ENCODE data around the gene IL10RB.
"Not testable (repeated sequence)": the region's sequence is repeated elsewhere in the genome, so short reads cannot be mapped to it uniquely, and the experiment has no call there.

Gene IL10RB

GRCh38 chr21:33240404-33240803, 25.8 kb upstream of the IL10RB start:
- DNase-seq (ENCODE audit: low read depth, low spot score), result no peak

DNA sequence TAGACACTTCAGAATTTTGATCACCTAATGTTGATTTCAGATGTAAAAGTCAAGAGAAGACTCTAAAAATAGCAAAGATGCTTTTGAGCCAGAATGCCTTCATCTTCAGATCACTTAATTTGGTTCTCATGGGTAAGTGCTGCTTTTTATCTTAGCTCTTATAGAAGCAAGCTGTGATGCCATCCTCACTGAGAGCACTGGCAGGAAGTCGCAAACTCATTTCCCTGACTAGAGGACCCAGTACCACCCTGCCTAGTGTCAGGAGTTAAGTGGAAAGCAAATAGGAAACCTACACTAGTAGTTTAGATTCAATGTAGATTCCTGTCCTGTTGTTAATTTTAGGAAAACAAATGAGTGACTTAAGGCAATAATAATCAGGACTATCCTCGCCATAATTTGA, 24.3 kb upstream of the IL10RB start:
- DNase-seq (ENCODE audit: low read depth, low spot score), result no peak

DNA sequence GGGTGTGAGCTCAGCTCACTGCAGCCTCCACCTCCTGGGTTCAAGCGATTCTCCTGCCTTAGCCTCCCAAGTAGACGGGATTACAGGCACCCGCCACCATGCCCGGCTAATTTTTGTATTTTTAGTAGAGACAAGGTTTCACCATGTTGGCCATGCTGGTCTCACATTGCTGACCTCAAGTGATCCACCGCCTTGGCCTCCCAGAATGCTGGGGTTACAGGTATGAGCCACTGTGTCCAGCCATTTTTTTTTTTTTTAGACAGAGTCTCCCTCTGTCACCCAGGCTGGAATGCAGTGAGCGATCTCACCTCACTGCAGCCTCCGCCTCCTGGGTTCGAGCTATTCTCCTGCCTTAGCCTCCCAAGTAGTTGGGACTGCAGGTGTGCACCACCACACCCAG, 23.3 kb upstream of the IL10RB start:
- not testable (repeated sequence) for DNase-seq (ENCODE audit: low read depth, low spot score)

DNA sequence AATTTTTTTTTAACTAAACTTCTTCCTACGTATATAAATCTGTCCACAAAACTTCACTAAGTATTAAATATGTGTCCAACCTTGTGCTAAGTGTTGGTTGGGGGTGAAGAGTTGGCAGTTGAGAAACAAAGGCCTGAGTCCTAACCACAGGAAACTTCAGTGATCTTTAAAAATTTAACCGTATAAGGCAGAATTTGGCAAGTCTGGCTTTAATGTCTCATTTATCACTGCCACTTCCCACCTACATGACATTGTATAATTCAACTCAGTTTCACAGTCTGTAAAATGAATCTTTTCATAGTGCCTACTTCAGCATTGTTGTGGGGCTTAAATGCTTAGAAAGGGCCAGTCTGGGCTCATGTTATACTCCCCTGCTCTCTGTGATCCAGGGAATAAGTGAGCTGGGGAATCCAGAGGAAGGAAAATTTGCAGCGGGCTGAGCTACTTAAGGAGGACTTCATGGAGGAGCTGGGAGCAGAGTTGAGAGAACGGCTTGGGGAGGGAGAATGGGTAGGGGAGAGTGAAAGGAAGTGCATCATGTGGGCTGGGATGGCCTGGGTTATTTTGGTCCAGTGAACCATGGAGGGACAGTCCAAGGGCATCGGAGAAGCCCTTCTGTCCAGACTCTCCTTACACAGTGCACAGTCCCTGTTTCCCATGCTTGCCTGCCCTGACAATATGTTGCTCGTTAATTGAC, 21.9 kb upstream of the IL10RB start:
- DNase-seq (ENCODE audit: low read depth, low spot score), result no peak

DNA sequence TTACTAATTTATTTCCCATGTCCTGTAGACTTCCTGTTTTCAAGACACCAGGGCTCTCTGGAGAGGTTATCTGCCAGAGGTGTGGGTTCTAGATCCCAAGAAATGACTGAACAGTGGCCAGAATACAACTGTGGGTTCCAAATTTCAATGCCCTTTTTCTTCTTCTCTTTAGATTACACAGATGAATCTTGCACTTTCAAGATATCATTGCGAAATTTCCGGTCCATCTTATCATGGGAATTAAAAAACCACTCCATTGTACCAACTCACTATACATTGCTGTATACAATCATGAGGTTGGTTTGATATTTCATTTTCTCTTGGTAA, 21.4 kb upstream of the IL10RB start:
- DNase-seq (ENCODE audit: low read depth, low spot score), result no peak

- peak; percentile 73 for DNase-seq (ENCODE audit: low read depth, low spot score)
These were observed 20.8 kb upstream of the IL10RB start for GRCh38 chr21:33245289-33245918.

GRCh38 chr21:33246506-33246905, 19.7 kb upstream of the IL10RB start:
- DNase-seq (ENCODE audit: low read depth, low spot score), result no peak

GRCh38 chr21:33246963-33247362, 19.2 kb upstream of the IL10RB start:
- no peak for DNase-seq (ENCODE audit: low read depth, low spot score)

DNA sequence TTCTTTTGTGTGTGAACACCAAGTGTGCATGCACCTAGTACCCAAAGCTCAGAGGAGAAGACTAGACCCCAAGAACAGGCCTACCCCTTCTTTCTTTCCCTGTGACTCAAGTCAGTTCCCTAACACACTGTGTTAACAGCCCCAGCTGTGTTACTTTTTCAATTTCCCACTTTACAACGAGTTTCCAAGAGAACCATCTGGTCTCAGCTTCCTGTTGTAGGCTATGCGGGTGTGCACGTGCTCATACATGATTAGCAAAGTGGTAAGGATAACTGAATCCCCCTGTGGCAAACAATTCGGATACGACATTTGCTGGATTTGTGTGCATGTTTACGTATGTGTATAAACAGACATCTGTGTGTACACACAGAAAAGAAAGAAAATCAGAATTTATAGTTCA, 18.6 kb upstream of the IL10RB start:
- DNase-seq (ENCODE audit: low read depth, low spot score), result no peak

DNA sequence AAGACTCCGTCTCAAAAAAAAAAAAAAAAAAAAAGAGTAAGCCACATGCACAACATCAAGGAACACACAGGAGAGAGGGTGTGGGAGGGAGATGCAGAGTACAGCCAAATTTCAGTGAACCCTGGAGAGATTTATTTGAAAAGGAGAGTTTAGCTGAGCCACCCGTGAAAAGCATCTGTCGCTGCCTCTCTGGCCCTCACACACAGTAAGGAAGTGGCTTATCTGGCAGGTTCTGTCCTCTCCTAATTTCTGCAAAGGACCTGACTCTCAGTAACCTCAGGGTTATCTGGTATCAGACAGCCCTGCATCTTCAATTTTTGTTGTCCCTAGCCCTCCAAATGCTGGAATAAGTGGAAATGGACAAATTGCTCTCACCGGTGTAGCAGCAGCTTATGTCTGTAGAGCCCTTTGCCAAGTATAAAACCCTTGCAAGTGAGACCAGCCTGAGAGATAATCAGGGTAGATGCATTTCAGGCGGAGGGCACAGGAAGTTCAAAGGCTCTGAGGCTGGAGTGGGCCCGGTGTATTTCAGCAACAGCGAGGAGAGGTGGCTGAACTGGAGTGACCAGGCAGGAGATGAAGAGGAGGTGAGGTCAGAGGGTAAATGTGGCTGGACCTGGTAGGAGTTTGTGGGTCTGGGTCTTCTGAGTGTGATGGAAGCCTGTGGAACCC, 16.7 kb upstream of the IL10RB start:
- DNase-seq (ENCODE audit: low read depth, low spot score), result no peak

DNA sequence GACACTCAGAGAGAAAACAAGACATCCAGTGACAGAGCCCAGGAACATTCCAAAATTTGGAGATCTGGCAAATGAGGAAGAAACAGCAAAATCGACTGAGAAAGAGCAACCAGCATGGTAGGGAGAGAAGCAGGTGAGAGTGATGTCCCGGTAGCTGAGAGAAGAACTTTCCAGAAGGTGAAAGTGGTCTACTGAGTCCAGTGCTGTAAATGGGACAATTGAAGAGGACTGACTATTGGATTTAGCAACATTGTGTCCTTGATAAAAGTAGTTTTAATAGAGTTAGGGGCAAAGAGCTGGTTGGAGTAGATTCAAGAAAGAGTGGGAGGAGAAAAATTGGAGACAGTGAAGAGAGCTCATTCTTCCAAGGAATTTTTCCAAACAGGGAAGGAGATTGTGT, 15.0 kb upstream of the IL10RB start:
- DNase-seq (ENCODE audit: low read depth, low spot score), result no peak

DNA sequence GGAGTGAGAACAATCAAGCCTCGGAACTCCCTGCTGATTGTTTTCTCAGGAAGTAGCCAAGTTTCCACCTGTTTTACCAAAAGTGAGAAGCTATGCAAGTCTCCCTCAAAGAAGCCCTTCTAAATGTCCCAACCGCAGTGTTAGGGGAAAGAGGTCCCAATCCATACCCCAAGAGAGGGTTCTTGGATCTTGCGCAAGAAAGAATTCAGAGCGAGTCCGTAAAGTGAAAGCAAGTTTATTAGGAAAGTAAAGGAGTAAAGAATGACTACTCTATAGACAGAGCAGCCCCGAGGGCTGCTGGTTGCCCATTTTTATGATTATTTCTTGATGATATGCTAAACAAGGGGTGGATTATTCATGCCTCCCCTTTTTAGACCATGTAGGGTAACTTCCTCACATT, 12.8 kb upstream of the IL10RB start:
- DNase-seq (ENCODE audit: low read depth, low spot score), result not testable (repeated sequence)

DNA sequence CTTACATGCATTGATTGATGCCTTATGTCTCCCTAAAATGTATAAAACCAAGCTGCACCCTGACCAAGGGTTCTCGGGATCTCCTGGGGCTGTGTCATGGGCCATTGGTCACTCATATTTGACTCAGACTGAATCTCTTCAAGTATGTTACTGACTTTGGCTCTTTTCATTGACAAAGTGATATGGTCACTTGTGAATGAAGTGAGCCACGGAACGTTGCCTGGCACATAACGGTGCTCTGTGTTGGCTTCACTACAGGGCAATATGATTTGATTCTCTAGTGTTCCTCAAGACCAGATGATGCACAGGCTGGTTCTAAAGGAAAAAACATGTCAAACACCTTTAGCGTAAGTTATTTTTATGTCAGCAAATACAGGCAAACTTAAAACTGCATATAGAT, 11.4 kb upstream of the IL10RB start:
- no peak for DNase-seq (ENCODE audit: low read depth, low spot score)

DNA sequence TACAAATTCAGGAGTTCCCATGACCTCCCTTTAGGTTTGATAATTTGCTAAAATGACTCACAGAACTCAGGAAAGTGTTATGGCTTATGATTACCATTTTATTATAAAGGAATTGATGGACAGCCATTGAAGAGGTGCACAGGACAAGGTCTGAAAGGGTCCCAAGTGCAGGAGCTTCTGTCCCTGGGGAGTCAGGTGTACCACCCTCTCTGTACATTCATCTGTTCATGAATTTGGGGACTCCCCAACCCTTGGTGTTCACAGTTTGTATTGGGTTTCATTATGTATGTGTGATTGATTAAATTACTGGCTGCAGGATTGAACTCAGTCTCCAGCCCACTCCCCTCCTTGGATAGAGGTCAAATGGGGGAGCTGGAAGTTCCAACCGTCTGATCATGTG, 10.8 kb upstream of the IL10RB start:
- no peak for DNase-seq (ENCODE audit: low read depth, low spot score)

DNA sequence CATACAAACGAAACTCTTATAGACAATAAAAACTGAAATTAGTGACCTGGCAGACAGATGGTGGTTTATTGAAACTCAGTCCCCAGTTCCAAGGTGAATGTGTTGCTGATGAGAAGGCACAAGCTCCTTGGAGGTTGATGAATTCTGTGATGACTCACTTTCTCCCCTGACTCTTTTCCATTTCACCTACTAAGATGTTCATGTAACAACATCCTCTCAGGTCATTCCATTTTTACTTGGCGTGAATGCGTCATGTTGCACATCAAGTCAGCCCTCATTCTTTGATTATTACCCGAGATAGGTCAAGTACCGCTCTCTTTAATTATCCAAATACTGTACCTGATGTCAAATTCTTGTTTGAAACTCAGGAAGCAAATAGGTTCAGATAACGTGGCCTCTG, 10.1 kb upstream of the IL10RB start:
- no peak for DNase-seq (ENCODE audit: low read depth, low spot score)

GRCh38 chr21:33257094-33257803, 8.9 kb upstream of the IL10RB start:
- no peak for DNase-seq (ENCODE audit: low read depth, low spot score)

DNA sequence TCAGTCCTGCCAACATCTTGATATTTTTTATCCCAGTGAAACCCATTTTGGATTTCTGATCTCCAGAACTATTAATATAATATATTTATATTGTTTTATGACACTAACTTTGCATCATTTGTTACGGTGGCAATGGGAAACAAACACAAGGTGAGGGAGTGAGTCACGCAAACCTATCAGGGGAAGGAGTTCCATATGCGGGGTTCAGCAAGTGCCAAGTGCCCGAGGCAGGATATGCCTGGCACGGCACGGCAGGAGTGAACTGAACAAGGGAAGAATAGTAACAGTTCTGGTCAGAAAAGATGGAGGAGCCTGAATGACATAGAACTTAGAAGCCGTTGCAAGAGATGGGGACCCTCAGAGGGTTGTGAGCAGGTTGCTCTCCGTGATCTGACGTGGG, 7.7 kb upstream of the IL10RB start:
- DNase-seq (ENCODE audit: low read depth, low spot score), result no peak

GRCh38 chr21:33259428-33259827, 6.7 kb upstream of the IL10RB start:
- DNase-seq (ENCODE audit: low read depth, low spot score), result no peak

GRCh38 chr21:33259995-33260394, 6.2 kb upstream of the IL10RB start:
- DNase-seq (ENCODE audit: low read depth, low spot score), result no peak

- DNase-seq (ENCODE audit: low read depth, low spot score), result no peak
These were observed 4.5 kb upstream of the IL10RB start for GRCh38 chr21:33261635-33262034.

GRCh38 chr21:33262921-33263320, 3.2 kb upstream of the IL10RB start:
- no peak for DNase-seq (ENCODE audit: low read depth, low spot score)

GRCh38 chr21:33264561-33264960, 1.6 kb upstream of the IL10RB start:
- DNase-seq (ENCODE audit: low read depth, low spot score), result peak; percentile 64

DNA sequence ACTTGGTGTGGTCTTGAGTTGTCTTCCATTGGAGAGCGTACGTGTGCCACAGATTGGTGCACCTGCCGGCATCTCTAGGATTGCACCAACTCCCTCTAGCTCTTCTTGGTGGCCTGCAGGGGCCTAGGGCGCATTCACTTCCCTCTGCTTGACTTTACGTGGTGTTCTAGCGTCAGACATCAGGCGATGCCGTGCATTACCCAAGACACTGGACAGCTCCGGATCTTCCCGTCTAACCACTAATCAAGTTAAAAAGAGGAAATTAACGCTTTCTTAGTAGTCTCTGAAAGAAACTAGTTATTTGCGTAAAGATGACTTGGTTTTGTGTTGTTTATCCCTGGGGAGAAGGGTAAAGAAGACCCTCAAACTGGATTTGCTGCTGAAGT, 510 bp upstream of the IL10RB start:
- peak; percentile 68 for DNase-seq (ENCODE audit: low read depth, low spot score)

Measured in ELF-1 (cell line).